HepG2 (cell line): ENCODE measurements around the gene CPLX1. TPM values are rescaled to one million over a fixed set of nuclear protein-coding genes. Genes with fewer than 3 reads are reported as not detected.

Experiments
- NR2C2 ChIP-seq: sonication (generic); formaldehyde crosslinking; IDR thresholded peaks from 2 replicates; pipeline ENCODE4 v1.4.0; 2020; ENCODE audit warnings: missing genetic modification reagents, mild to moderate bottlenecking, moderate library complexity, borderline replicate concordance
- ZBTB40 ChIP-seq, 2 experiments: fragments of 450-650 bp in 1 of 2; sonication (generic) in 1 of 2; formaldehyde crosslinking in 1 of 2; IDR thresholded peaks; 2 replicates each; pipeline versions ENCODE4 v1.6.1 to v1.8.0; 2016 to 2022; ENCODE audit warnings: antibody characterized with exemption in 1 of 2, mild to moderate bottlenecking in 1 of 2, missing genetic modification reagents in 1 of 2
- ZNF552 ChIP-seq: sonication (generic); formaldehyde crosslinking; IDR thresholded peaks from 2 replicates; pipeline ENCODE4 v1.9.0; 2022; ENCODE audit warnings: missing genetic modification reagents, mild to moderate bottlenecking, borderline replicate concordance
- polyA plus RNA-seq, 8 experiments: library from polyadenylated mRNA; depleted of rRNA in 3 of 8; stranded (reverse) in 7 of 8; unstranded in 1 of 8; fragments of >200 nt; fragmentation: Illumina TruSeq in 4 of 8; extraction: Trizol in 4 of 8; gene quantifications; 2 replicates each; pipeline versions ENCODE4 v1.2.1 to v1.2.3, GENCODE V29; 2011 to 2016; ENCODE audit warnings: low read depth in 4 of 8, missing spikeins in 1 of 8, mixed read lengths in 1 of 8; ENCODE audit not compliant: insufficient read depth in 1 of 8
- total RNA-seq, 5 experiments: library from RNA; depleted of rRNA; stranded (reverse); fragments of >200 nt; fragmentation: Illumina TruSeq; extraction: Trizol; gene quantifications; 2 replicates each; pipeline ENCODE4 v1.2.3, GENCODE V29; 2016; ENCODE audit warnings: low read depth in 1 of 5

The CPLX1 gene
- total and polyA plus RNA-seq, 2 of the 13 experiments (the other 11 are each of a cell fraction or from before 2014, with no cell fraction given), result 0.18 TPM

GRCh38 chr4:781493-782216 is 44.3 kb downstream of the CPLX1 start (continued):
- TF ChIP-seq ZBTB40 (IDR thresholded peaks at IDR 0.05) (no peak), ZBTB40 (CRISPR knock-in tag; IDR thresholded peaks at IDR 0.05) (0 out of 2 replicates have a peak, but pooled peaks have one; percentile 21), NR2C2 (no peak), ZNF552 (CRISPR knock-in tag) (no peak)
